GM20431 (cell line): ENCODE data around the gene HLA-DRA.
"Not testable (repeated sequence)": the region's sequence is repeated elsewhere in the genome, so short reads cannot be mapped to it uniquely, and the experiment has no call there.

Experiments used
- in situ Hi-C: fragments of 300-500 bp; cut with MseI, MboI; formaldehyde crosslinking; loops from one replicate; pipeline ENCODE4 v1.15.0; 2020; ENCODE audit warnings: low sequenced_read_pairs; ENCODE audit not compliant: unreplicated experiment

The HLA-DRA gene

DNA sequence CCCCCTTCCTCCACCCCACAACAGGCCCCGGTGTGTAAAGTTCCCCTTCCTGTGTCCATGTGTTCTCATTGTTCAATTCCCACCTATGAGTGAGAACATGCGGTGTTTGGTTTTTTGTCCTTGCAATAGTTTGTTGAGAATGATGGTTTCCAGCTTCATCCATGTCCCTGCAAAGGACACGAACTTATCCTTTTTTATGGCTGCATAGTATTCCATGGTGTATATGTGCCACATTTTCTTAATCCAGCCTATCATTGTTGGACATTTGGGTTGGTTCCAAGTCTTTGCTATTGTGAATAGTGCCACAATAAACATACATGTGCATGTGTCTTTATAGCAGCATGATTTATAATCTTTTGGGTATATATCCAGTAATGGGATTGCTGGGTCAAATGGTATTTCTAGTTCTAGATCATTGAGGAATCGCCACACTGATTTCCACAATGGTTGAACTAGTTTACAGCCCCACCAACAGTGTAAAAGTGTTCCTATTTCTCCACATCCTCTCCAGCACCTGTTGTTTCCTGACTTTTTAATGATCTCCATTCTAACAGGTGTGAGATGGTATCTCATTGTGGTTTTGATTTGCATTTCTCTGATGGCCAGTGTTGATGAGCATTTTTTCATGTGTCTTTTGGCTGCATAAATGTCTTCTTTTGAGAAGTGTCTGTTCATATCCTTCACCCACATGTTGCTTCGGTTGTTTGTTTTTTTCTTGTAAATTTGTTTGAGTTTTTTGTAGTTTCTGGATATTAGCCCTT lies 28.2 kb downstream of the HLA-DRA start:
- in situ Hi-C loops = not testable (repeated sequence)

DNA sequence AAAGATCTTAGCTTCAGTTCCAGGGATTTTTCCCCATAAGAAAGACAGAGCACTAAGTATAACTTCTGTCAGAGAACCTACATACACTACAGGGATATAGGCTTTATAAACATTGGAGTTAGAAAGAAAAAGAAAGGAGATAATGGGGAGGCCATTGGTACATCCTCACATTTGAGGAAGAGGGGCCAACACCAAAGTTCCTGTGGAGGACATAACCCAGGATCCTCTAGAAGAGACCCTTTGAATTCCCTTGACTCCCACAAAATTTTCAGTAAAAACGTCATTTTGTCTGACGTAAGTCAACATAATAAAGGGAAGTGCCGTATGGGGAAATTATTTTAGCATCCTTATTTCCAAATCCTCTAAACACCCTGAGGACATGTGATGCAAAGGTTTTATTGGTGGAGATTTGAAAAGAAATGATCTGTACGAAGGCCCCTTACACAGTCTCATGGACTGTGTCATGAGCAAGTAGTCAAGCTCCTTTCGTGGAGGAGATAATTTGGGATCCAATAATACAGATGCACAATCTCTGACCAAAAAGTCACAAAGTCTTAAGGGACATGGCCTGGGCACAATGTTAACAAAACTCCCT lies 33.2 kb downstream of the HLA-DRA start:
- in situ Hi-C loops = no loop called here

DNA sequence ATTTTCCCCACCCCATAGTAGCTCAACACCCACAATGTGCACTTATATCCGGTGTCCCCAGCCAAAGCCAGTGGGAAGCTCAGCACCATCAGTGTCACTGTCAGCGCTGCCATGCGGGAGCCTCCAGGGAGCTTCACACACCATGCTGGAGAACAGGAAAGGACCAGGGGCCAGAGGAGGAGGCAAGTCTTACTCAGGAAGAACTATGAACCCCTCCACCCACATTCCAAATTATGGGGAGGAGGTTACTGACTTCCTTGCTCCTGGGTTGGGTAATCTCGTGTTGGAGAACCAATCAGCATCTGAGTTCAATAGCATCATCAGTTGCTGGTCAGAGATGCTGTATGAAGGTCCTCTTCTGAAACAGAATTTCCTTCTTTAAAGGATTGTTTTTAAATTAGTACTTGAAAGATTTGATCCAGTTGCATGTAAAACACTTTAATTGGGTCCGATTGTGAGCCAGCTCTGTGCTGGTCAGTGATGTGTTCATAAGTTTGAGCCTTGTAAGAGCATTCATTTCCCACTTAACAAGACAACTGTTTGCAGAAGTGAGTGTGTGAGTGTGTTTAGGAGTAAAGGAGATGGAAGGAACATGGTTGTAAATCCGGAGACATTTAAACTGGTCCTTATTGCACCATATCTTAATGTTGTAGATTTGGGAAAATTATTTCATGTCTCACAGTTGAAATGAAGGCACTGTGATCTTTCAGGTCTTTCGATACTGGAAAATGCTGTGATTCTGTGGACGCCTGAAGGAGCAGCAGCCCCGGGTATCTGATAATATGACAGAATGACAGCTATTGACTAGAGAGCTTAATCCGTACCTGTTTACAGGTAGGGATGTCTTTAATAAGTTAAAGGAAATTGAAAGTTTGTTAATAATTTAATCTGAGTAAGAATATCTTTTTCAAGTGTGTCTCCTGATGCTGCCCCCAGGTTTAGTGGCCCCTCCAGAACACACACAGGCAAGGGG lies 34.0 kb downstream of the HLA-DRA start:
- in situ Hi-C loops = not testable (repeated sequence)

DNA sequence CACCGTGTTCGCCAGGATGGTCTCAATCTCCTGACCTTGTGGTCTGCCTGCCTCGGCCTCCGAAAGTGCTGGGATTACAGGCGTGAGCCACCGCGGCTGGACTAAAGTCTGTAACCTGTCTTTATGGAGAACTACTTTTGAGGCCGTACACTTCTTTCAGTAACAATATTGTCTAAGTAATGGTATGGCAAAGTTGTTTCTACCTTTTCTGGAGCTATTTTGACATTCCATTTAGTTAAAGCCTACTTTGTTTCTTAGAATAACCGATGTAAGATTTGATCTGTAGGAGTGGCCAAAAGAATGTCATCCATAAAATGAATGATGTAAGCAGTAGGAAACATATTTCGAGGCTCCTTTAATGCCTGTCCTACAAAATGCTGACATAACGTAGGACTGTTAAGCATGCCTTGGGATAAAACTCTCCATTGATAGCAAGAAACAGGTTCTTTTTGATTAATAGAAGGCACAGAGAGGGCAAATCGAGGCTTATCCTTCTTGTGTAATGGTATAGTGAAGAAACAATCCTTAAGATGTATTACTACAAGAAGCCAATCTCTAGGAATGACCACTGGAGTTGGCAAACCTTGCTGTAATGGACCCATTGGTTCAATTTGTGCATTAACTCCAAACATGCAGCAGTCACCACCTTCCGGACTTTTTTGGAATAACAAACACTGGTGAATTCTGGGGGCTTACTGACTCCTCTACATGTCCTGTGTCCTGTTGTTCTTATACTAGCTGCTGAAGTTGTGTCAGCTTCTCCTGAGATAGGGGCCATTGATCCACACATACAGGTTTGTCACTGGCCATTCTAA lies 35.9 kb downstream of the HLA-DRA start:
- in situ Hi-C loops = no loop called here

DNA sequence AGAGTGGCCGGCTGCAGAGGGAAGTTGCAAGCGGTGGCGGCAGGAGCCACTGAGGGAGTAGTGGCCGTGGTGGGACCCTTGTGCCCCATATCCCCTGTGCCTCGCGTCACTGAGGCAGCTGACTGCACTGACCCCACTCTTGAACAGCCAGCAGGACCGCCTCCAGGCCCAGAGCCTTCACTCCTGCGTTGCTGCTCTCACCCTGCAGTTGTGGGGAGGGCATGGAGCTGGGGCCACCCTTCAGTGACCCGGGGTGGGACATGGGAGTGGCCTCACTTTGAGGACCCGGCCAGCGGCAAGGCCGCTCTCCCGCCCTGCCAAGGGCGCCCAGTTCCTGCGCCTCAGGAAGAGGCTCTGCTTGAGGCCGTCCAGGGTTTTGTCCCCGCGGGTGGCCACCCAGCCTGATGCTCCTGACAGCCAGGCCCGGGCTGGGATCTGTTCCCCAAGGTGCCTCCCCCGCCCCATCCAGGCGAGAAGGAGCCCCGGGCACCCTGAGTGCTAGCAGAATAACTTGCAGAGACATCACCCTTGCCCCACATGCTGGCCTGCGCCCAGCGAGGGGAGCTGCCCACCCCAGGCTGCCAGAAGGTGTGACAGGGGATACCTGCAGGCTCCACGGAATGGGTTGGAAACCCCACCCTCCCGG lies 44.4 kb downstream of the HLA-DRA start:
- in situ Hi-C loops = no loop called here

DNA sequence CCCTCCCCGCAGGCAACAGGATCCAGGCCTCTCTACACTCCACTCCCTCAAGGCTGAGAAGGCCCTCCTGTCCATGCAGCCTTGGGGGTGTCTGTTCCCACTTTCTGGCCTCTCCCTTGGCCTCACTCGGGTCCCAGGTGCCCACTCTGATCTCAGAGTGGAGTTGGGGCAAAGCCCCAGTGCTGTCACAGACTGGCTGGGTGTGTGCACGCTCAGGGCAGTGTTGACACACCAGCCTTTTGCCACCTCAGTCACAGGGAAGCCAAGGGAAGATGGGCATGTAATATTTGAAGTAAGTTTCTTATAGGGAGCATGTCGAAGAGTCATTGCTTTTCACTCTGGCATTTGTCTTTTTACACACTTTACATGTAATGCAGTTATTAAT lies 44.9 kb downstream of the HLA-DRA start:
- in situ Hi-C loops = no loop called here

DNA sequence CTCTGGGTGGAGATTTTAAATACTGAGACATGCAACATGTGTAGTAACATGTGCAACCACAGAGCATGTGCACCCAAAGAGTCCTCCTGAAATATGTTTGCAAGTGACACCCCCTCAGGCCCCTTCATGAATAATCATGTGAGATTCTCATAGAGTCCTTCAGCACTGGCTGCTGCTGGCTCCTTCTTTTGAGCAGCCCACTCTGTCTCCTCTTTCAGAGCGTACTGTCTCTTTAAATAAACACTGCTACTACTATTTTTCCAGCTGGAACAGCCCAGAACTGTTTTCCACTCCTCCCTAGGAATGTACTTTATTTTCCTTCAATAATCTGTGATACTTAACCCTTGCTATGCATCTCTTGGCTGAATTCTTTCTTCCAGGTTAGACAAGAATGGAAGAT lies 48.4 kb downstream of the HLA-DRA start:
- in situ Hi-C loops = no loop called here

DNA sequence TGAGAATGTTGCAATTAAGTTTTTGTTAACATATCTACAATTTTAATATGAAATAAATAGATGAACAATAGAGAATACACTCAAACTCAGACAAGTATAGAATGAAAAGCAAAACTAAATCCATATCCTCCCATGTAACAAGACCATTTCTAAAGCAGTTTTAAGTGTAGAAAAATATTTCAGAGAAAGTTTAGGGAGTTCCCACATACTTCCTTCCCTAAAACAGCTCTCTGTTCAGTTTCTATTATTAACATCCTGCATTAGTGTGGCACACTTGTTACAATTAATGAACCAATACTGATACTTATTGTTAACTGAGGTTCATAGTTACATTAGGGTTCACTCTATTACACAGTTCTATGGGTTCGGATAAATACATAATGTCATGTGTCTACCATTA lies 52.0 kb downstream of the HLA-DRA start:
- in situ Hi-C loops = no loop called here

DNA sequence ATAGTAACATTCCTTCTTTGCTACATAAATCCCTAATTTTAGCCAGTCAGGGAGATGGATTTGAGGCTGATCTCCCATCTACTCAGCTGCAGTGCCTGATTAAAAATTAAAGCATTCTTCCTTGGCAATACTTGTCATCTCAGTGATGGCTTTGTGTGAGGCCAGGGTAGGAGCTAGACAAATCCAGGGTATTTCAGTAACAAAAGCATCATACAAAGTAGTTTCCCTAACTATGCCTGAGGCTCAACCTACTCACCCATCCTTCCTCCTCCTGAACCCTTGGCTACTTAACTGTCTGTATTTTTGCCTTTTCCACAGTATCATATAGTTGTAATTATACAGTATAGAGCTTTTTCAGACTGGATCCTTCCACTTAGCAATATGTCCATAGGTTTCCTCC lies 52.7 kb downstream of the HLA-DRA start:
- in situ Hi-C loops = no loop called here
